Fibroblast of lung (primary cell): ENCODE results near the gene ARHGAP10.

Experiments
- CTCF ChIP-seq, 2 donors: IDR thresholded peaks in 1 of 2; conservative IDR thresholded peaks in 1 of 2; 1 replicate in 1 of 2; 2 replicates in 1 of 2; pipeline ENCODE4 v1.5.1; 2011 to 2012; ENCODE audit warnings: low read length in 2 of 2, control low read depth in 1 of 2, inconsistent platforms in 1 of 2, low read depth in 1 of 2, mild to moderate bottlenecking in 1 of 2
- EZH2 ChIP-seq: IDR thresholded peaks from 2 replicates; pipeline ENCODE4 v1.5.1; 2012; ENCODE audit warnings: low read length, control low read depth, mild to moderate bottlenecking; ENCODE audit errors: missing control alignments

GRCh38 chr4:147969573-147970385 lies 237.9 kb downstream of the ARHGAP10 start:
- no peak for TF ChIP-seq CTCF (conservative IDR thresholded peaks at IDR 0.05 in 1 of 2, IDR thresholded peaks at IDR 0.05 in 1 of 2; ENCODE audit: low read depth in 1 of 2, low read length in 2 of 2)
- TF ChIP-seq EZH2, result no peak
